HTERT RPE-1 (cell line): Measurements from ENCODE around the gene RCSD1.
"Not testable (repeated sequence)": the region's sequence is repeated elsewhere in the genome, so short reads cannot be mapped to it uniquely, and the experiment has no call there.

ENCODE experiments used
- in situ Hi-C: fragments of 300-500 bp; cut with MboI; formaldehyde crosslinking; loops from 4 replicates; pipeline ENCODE4 v1.14.3; 2020; ENCODE audit warnings: low sequenced_read_pairs

RCSD1 gene, protein sequence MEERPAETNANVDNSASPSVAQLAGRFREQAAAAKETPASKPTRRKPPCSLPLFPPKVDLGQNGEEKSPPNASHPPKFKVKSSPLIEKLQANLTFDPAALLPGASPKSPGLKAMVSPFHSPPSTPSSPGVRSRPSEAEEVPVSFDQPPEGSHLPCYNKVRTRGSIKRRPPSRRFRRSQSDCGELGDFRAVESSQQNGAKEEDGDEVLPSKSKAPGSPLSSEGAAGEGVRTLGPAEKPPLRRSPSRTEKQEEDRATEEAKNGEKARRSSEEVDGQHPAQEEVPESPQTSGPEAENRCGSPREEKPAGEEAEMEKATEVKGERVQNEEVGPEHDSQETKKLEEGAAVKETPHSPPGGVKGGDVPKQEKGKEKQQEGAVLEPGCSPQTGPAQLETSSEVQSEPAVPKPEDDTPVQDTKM

DNA sequence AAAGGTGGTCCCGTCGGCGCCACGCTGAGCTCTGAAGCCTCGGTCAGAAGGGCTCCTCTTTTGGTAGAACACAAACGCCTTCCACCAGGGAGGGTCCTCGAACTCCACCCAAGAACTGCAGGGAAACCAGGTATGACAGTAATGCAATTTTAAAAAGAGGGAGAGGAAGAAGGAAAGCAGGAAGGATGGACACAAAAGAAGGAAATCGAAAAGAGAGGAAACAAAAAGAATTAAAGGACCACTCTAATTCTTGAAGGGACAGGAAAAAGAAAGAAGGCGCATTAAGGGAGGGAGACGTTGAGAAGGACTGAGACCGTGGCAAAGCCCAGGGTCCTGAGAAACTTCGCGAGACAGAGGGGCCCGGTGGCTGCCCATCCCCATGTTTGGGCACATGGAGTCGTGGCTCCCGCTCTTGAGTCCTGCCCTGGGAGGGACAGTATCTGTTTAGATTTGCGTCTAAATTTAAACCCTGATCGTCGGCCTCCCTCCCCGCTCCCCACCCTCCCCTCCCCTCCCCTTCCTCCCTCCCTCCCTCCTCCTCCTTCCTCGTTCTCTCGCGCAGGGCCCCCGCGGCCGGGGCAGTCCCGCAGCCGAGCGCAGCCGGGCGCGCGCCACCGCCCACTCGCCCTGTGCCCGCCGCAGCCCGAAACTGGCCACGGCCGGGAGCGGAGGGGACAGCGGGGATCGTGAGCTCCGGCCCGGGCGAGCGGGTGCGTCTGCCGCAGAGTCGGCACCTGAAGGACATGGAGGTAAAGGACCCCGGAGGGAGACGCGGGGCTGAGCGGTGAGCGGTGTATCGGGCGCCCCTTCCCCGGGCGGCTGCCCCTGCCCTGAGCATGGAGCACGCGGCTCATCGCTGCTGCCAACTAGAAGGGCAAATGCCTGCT, at the start of gene RCSD1:
TSS of gene RCSD1 (plus strand) at position 552 of the 887 bp plus-strand sequence. CDS start at position 744, 192 bp downstream.
- in situ Hi-C loops, result no loop called here

DNA sequence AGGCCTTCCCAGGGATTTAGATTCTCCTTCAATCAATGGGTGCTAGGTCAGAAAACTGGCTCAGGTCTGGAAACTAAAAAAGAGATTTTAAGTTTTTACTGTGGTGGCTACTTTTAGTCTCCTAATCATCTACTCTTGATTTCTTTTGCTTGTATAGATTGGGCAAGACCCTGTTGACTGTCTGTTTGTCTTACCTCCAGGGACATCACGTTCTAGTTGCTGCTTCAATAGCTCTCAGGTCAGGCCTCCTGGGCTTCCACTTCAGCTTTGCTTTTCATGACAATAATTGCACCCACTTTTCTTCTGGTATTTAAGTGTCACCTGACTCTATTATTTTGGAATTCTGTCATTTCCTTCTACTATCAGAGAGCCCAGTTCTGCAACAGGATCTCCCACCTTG, 48.0 kb upstream of the RCSD1 start:
- in situ Hi-C loops, result no loop called here

DNA sequence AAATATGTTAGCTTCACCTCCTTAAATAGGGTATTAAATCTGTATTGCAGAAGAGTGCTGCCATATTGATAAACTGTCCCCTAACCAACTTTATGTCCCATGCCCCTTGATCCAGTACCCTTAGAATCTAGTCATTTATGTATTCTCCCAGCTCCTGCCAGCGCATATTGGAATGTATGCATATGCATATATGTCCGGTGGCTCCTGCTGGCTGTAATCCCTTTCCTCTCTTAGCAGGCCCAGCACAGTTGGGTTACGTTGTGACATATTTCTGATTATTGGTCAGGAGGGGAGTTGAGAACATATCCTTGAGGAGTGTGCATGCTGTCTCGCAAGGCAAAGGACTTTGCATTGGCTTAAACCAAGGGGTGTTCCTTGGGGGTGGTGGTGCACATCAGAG, 47.3 kb upstream of the RCSD1 start:
- in situ Hi-C loops, result no loop called here

DNA sequence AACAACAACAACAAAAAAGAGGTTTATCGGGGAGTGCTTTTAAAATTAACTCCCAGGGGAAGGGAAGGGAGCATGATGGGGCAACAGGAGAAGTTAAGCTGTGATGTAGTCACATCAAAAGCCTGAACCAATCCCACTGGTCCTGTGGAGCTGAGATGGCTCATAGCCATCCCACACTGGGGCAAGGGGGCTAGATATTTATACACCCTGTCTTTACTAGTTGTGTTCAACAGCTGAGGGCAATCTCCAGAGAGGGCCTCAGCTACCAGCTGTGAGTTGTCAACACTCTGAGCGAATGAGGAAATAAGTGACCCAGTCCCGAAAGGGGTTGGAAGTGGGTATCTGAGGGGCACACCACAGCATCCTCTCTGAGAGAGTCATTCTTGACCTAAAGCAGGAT, 45.5 kb upstream of the RCSD1 start:
- in situ Hi-C loops, result no loop called here

DNA sequence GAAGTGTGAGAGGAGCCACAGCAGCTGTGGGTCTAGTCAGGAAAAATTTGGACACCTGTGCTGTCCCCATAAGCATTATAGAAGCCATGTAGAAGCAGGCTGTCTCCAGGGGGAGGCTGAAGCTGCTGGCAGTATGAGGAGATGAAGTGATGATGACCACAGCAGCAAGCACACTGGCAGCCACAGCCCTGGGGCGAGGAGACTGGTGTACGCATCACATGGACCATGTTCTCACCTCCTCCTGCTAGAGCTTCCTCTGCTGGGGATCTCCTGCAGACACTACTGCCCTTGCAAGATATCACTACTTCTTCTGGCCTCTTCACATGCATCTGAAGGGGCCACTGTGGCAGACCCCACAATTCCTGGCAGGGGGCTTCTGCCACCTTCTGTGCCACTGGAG, 42.7 kb upstream of the RCSD1 start:
- in situ Hi-C loops, result no loop called here

DNA sequence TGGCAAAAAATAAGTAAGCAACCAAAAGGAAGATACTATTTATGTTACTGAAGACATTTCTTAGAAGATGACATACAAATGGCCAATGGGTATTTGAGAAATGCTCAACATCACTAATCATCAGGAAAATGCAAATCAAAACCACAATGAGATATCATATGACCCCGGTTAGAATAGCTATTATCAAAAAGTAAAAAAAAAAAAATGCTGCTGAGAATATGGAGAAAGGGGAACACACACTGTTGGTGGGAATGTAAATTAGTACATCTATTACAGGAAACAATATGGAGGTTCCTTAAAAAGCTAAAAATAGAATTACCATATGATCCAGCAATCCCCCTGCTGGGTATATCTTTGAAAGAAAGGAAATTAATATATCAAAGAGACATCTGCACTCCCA, 42.2 kb upstream of the RCSD1 start:
- in situ Hi-C loops, result no loop called here

DNA sequence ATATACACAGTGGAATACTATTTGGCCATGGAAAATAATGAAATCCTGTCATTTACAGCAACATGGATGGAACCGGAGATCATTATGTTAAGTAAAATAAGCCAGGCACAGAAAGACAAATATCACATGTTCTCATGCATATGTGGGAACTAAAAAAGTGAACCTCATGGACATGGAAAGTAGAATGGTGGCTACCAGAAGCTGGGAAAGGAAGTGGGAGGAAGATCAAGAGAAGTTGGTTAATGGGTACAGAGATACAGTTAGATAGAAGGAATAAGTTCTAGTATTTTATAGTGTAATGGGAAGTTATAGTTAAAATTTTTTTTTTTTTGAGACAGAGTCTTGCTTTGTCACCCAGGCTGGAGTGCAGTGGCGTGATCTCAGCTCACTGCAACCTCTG, 41.7 kb upstream of the RCSD1 start:
- in situ Hi-C loops, result no loop called here

DNA sequence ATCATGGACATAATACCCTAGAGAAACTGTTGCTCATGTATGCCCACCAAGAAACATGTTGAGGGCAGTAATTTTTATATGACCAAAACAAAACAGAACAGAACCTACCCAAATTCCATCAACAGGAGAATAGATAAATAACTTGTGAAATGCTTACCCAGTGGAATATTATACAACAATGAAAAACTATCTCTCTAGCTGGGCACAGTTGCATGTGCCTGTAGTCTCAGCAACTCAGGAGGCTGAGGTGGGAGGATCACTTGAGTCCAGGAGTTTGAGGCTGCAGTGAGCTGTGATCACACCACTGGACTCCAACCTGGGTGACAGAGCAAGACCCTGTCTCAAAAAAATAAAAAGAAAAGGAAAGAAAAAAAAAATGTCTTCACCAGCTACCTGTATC, 37.6 kb upstream of the RCSD1 start:
- in situ Hi-C loops, result no loop called here

DNA sequence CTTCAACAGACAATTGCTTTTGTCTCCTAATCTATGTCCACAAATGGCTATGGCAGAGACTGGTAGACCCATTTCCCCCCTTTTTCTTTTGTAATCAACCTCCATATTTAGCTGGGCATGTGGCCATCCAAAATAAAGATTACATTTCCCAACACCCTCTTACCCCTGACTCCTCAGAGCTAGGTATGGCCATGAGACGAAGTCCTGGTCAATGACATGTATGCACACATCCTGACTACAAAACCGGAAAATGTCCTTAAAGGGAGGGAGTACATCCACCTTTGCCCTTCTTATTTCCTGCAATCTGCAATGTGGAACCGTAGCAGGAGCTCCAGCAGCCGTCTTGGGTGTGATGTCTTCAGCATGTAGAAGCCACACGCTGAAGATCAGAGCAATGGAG, 36.2 kb upstream of the RCSD1 start:
- in situ Hi-C loops, result no loop called here

DNA sequence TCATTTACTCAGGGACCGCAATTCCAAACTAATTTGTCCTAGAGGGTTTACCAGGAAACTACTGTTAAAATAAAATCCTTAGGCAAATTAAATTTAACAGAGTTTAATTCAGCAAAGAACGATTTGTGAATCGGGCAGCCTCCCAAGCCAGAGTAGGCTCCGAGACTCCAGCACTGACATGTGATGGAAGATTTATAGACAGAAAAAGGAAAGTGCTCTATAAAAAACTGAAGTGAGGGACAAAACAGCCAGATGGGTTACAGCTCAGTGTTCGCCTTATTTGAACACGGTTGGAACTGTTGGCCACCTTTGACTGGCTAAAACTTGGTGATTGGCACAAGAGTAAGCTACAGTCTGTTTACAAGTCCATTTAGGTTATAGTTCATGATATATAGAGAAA, 35.2 kb upstream of the RCSD1 start:
- in situ Hi-C loops, result no loop called here

DNA sequence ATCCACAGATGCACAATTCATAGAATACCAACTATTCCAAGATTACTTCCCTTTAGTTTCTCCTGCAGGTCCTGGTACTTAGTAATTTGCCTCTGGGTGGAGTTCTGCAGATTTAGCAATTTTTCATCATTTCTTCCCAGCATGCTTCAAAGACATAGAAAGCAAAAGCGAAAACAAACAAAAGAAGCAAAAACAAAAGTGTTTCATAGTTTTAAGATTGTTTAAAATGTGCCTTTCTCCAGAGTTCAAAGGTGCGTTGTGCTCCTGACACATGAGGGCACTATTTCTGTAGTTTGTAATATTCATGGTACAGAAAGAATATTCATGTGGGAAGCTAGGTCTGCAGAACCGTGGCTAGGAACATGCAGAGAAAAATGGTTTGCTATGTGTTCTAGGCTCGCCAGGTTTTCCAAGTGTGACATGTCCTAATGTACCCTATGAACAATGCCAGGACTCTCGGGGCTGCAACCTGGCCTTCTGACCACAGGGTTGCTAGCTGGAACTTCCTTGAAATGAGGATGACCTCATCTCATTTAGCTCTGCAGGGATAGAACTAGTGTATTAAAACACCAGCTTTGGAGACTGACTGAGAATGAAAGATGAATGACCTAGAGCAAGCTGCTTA, 30.0 kb upstream of the RCSD1 start:
- in situ Hi-C loops, result no loop called here

DNA sequence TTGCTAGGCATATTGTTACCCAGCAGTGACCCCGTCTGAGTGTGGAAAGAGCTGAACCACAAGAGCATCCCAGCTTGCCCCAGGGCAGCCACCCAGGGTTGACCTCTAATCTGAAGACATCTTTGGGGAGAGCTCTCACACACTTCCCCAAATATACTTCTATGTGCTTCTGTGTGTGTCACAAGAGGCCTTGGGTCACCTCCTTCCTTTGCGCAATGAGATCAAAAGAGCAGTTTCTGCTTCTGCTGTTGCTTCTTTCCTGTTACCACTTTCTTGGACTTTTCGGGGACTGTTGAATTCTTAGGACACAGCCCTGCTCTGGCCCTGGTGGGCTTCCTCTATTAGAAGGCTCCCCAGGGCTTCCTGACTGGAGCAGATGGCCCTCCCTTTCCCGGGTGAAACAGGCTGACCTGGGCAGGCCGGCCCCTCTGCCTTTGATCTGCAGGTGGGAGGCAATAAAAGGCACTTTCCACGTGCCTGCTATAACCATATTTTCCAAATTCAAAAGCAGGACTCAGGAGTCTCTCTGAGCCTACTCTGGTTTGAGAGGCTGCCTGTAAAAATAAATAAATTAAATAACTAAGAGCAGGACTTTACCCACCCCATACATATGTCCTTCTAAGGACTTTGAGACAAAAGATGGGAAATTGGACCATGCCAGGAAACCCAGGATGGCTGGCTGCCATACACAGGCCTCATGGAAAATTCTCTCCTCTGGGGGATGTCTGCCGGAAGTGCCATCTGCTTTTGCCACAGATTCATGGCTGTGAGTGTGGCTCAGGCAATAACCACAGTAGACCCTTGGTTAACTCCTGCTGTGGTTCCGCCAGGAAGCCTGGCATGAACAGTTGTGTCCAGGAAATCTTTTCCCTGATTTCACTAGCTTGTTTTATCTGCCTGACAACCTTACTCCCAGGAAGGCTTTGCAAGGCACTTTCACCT, 28.3 kb upstream of the RCSD1 start:
- in situ Hi-C loops, result no loop called here

DNA sequence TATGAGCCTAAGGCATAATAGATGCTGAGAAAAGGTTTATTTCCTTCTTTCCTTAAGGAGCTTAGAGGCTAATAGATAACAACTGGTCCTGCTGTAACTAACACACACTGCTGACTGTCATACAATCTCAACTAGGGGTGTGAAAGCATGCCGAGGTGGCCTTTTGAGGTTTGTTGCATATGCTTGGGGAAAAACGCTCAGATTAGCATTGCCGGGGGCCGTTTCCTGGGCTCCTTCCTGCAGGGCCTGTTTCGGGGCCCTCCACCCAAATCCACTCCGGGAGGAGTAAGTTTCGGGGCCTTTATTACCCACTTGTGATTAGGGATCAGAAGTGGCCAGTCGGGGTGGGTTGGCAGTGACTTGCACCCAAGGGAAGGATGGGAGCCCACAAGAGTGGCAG, 27.2 kb upstream of the RCSD1 start:
- in situ Hi-C loops, result no loop called here

DNA sequence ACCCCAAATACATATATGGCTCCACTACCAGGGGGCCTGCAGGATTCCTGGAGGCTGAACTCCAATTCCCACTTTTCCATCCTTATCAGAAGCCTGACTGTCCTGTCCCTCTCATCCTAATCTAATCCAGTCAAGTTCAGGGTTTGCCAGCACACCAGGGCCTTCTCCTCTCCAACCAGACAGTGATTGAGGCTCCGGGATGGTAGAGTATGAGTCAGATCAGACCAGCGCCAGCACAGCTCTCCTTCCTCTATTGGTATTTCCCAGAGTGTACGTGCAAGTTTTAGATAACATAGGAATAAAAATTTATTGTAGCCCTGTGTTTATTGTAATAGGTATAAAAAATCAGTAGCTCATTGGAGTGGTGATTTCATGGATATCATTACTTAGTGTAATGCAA, 24.5 kb upstream of the RCSD1 start:
- in situ Hi-C loops, result no loop called here

DNA sequence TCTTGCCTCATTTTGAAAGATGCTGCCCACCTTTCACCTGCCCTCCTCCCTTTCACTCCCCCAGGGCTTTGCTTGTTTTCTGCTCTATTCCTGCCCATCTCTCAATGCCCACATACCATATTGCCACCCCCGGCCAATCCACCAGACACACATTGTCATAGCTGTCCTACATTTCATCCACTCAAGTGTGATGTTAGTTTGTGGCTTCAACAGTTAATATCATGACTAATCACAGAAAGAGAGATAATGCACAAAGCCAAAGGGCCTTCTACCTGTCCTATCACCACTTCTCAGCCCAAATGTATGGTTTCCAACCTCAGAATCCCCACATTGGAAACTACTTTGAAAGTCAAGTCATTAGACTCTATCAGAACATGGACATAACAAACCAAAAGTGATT, 18.0 kb upstream of the RCSD1 start:
- in situ Hi-C loops, result no loop called here

DNA sequence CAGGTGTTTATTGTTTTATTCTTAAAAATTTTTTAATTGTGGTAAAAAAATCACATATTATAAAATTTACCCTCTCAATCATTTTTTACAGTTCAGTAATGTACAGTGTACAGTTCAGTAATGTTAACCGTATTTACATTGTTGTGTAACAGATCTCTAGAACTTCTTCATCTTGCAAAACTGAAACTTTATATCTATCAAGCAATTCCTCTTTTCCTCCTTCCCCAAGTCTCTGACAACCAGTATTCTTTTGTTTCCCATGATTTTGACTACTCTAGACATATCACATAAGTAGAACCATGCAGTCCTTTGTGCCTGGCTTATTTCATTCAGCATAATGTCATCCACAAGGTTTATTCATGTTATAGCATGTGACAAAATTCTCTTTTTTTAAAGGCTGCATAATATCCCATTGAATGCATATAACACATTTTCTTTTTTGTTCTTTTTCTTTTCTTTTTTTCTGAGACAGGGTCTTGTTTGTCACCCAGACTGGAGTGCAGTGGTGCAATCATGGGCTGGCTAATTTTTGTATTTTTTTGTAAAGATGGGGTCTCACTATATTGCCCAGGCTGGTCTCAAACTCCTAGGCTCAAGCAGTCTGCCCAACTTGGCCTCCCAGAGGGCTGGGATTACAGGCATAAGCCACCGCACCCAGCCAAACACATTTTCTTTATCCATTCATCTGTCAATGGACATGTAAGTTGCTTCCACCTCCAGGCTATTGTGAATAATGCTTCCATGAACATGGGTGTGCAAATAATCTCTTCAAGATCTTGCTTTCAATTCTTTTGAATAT, 17.2 kb upstream of the RCSD1 start:
- in situ Hi-C loops, result no loop called here

DNA sequence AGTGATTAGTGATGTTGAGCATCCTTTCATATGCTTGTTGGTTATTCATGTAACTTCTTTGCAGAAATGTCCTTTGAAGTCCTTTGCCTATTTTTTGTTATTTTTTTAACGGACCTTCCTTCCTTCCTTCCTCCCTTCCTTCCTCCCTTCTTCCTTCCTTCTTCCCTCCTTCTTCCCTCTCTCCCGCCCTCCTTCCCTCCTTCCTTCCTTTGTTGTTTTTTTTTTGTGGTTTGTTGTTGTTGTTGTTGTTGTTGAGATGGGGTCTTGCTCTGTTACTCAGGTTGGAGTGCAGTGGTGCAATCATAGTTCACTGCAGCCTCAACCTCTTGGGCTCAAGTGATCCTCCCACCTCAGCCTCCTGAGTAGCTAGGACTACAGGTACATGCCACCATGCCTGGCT, 16.0 kb upstream of the RCSD1 start:
- in situ Hi-C loops, result not testable (repeated sequence)

DNA sequence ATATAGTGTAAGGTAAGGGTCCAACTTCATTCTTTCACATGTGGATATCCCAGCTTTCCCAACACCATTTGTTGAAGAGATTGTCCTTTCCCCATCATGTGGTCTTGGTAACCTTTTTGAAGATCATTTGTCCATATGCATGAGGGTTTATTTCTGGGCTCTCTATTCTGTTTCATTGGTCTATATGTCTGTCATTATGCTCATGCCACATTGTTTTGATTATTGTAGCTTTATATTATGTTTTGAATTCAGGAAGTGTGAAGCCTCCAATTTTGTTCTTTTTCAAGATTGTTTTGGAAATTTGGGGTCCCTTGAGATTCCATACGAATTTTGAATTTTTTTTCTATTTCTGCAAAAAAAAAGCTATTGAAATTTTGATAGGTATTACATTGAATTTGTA, 15.2 kb upstream of the RCSD1 start:
- in situ Hi-C loops, result no loop called here

DNA sequence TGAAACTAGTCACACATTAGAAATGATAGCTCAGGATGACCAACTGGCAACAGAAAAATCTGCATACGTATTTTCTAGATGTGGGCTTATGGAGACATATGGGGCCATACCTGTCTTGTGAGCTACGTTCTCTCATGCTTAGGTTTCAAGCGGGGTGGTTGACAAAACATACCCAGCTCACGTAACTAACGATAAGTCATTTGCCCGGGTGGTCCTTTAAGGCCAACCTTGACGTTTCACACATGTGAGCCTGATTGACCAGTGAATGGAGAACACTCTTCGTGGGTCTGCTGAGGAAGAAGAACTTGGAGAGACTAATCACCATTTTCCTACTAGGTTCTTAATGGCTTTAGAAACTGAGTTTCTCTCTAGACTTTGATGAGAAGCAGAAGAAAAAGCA, 13.5 kb upstream of the RCSD1 start:
- in situ Hi-C loops, result no loop called here
